GM12878 (cell line): ENCODE results near the gene RARRES2. TPM values are rescaled to one million over a fixed set of nuclear protein-coding genes. Genes with fewer than 3 reads are reported as not detected.
A peak's percentile ranks its signal among the peaks of the same experiment; 100 is the strongest.

ENCODE experiments used
- BCL3 ChIP-seq: IDR thresholded peaks from 2 replicates; pipeline ENCODE4 v1.6.1; 2011; ENCODE audit warnings: borderline replicate concordance, low read depth, mild to moderate bottlenecking, moderate library complexity, low read length; ENCODE audit not compliant: insufficient read depth, poor library complexity, severe bottlenecking
- E4F1 ChIP-seq: fragments of 450-650 bp; IDR thresholded peaks from 2 replicates; pipeline ENCODE4 v1.6.1; 2018; ENCODE audit warnings: borderline replicate concordance, mild to moderate bottlenecking; ENCODE audit not compliant: partially characterized antibody
- ELK1 ChIP-seq: IDR thresholded peaks from 2 replicates; pipeline ENCODE4 v1.6.1; 2012; ENCODE audit warnings: low read depth, low read length, improper control_type of control experiment
- GABPA ChIP-seq: IDR thresholded peaks from 2 replicates; pipeline ENCODE4 v1.6.1; 2014; ENCODE audit warnings: antibody characterized with exemption, low read depth, mild to moderate bottlenecking, inconsistent platforms
- HCFC1 ChIP-seq: fragments of 150-350 bp; IDR thresholded peaks from 2 replicates; pipeline ENCODE4 v1.6.1; 2014; ENCODE audit warnings: low read length
- HDAC6 ChIP-seq: fragments of 200-600 bp; sonication (generic); IDR thresholded peaks from one replicate; pipeline ENCODE4 v1.8.0; 2017; ENCODE audit warnings: antibody characterized with exemption; ENCODE audit not compliant: unreplicated experiment
- IKZF1 ChIP-seq: fragments of 450-650 bp; conservative IDR thresholded peaks from 2 replicates; pipeline ENCODE4 v1.6.1; 2017; ENCODE audit warnings: antibody characterized with exemption, mild to moderate bottlenecking
- MEF2A ChIP-seq: IDR thresholded peaks from 2 replicates; pipeline ENCODE4 v1.6.1; 2011; ENCODE audit warnings: low read depth, mild to moderate bottlenecking, low read length, moderate library complexity; ENCODE audit not compliant: insufficient read depth
- MEF2B ChIP-seq: fragments of 450-650 bp; IDR thresholded peaks from 2 replicates; pipeline ENCODE4 v1.6.1; 2018; ENCODE audit warnings: mild to moderate bottlenecking, moderate library complexity; ENCODE audit not compliant: partially characterized antibody, poor library complexity, severe bottlenecking
- NFYA ChIP-seq: IDR thresholded peaks from 2 replicates; pipeline ENCODE4 v1.6.1; 2011; ENCODE audit warnings: low read depth, mild to moderate bottlenecking, low read length, improper control_type of control experiment, borderline replicate concordance
- NR2C1 ChIP-seq: fragments of 450-650 bp; IDR thresholded peaks from 2 replicates; pipeline ENCODE4 v1.6.1; 2017; ENCODE audit warnings: antibody characterized with exemption, mild to moderate bottlenecking, moderate library complexity
- PML ChIP-seq: IDR thresholded peaks from 2 replicates; pipeline ENCODE4 v1.6.1; 2012; ENCODE audit warnings: low read length, inconsistent platforms
- SIN3A ChIP-seq: IDR thresholded peaks from 2 replicates; pipeline ENCODE4 v1.6.1; 2012; ENCODE audit warnings: low read depth, low read length, improper control_type of control experiment
- SMARCA5 ChIP-seq: fragments of 450-650 bp; IDR thresholded peaks from 2 replicates; pipeline ENCODE4 v1.6.1; 2017; ENCODE audit warnings: mild to moderate bottlenecking
- SP1 ChIP-seq: IDR thresholded peaks from one replicate; pipeline ENCODE4 v1.6.1; 2011; ENCODE audit warnings: low read depth, low read length
- SRF ChIP-seq, 2 experiments: IDR thresholded peaks; 2 replicates each; pipeline ENCODE4 v1.6.1; 2011; ENCODE audit warnings: low read depth in 2 of 2, low read length in 2 of 2, mild to moderate bottlenecking in 1 of 2, moderate library complexity in 1 of 2
- YBX1 ChIP-seq: fragments of 450-650 bp; IDR thresholded peaks from 2 replicates; pipeline ENCODE4 v1.6.1; 2016; ENCODE audit warnings: antibody characterized with exemption
- ZBTB40 ChIP-seq: fragments of 450-650 bp; IDR thresholded peaks from 2 replicates; pipeline ENCODE4 v1.6.1; 2016; ENCODE audit warnings: mild to moderate bottlenecking, moderate library complexity, borderline replicate concordance
- ZNF24 ChIP-seq: fragments of 450-650 bp; IDR thresholded peaks from 2 replicates; pipeline ENCODE4 v1.6.1; 2017; ENCODE audit warnings: antibody characterized with exemption, mild to moderate bottlenecking
- ZNF384 ChIP-seq: IDR thresholded peaks from 2 replicates; pipeline ENCODE4 v1.6.1; 2012; ENCODE audit warnings: low read depth, mild to moderate bottlenecking, low read length, improper control_type of control experiment, borderline replicate concordance
- polyA plus RNA-seq, 11 experiments: library from polyadenylated mRNA; depleted of rRNA in 4 of 11; unstranded in 6 of 11; stranded (reverse) in 5 of 11; fragments of >200 nt; fragmentation: Nextera tagmentation in 4 of 11; fragmentation: Illumina TruSeq in 1 of 11; extraction: Ambion mirVana in 4 of 11; extraction: Trizol in 1 of 11; gene quantifications; 1 replicate in 1 of 11; 2 replicates in 10 of 11; pipeline versions ENCODE4 v1.2.1 to v1.2.3, GENCODE V29; 2011 to 2016; ENCODE audit warnings: inconsistent platforms in 2 of 11, missing spikeins in 2 of 11, low read depth in 1 of 11
- total RNA-seq, 4 experiments: library from RNA; depleted of rRNA in 3 of 4; stranded (reverse); fragments of >200 nt in 3 of 4; fragmentation: Illumina TruSeq in 1 of 4; extraction: Trizol in 1 of 4; gene quantifications; 2 replicates each; pipeline versions ENCODE4 v1.2.1 to v1.2.3, GENCODE V29; 2013 to 2021

Gene RARRES2
- total and polyA plus RNA-seq, 10 of the 15 experiments (the other 5 are each of a cell fraction or from before 2014, with no cell fraction given), result 0.13 to 2.2 (median 0.40) TPM; not detected in 3

- TF ChIP-seq ELK1 (no peak), MEF2B (no peak), ZBTB40 (no peak), HCFC1 (no peak), SP1 (peak; percentile 96), YBX1 (no peak), ZNF24 (peak; percentile 27; the same call in 1 of the 2 replicates), SMARCA5 (peak; percentile 41), HDAC6 (no peak), IKZF1 (peak; percentile 70; the same call in 1 of the 2 replicates), PML (peak; percentile 67; the same call in 1 of the 2 replicates), NFYA (peak; percentile 48; the same call in 1 of the 2 replicates), BCL3 (peak; percentile 10), NR2C1 (peak; percentile 56), MEF2A (no peak), ZNF384 (no peak), GABPA (no peak), SIN3A (no peak), E4F1 (no peak), SRF (IDR thresholded peaks at IDR 0.05; ENCODE audit: low read depth in 2 of 2, low read length in 2 of 2) (0 out of 4 replicates have a peak, but pooled peaks of 1 of the 2 experiments have one; percentile 9)
Observed at GRCh38 chr7:150378853-150379440, 37.5 kb upstream of the RARRES2 start, which contains the start of gene ZNF775 (continued).
